H9 (cell line): ENCODE results near the gene NYAP1. TPM values are rescaled to one million over a fixed set of nuclear protein-coding genes. Genes with fewer than 3 reads are reported as not detected.
"Not testable (repeated sequence)": the region's sequence is repeated elsewhere in the genome, so short reads cannot be mapped to it uniquely, and the experiment has no call there.

Experiments
- DNase-seq: peaks from one replicate; pipeline ENCODE4 v3.0.0-alpha.2; 2017
- H2AFZ ChIP-seq: one replicate; pipeline ENCODE4 v1.6.1; 2013; ENCODE audit warnings: mild to moderate bottlenecking, low read length, control low read depth, moderate library complexity
- H2AK5ac ChIP-seq: 2 replicates; pipeline ENCODE4 v1.6.1; 2013; ENCODE audit warnings: low read length, control low read depth, mixed read lengths; ENCODE audit not compliant: insufficient read length
- H2BK120ac ChIP-seq: one replicate; pipeline ENCODE4 v1.6.1; 2013; ENCODE audit warnings: low read depth, mild to moderate bottlenecking, low read length, control low read depth, inconsistent platforms; ENCODE audit not compliant: poor library complexity, severe bottlenecking
- H2BK12ac ChIP-seq: 2 replicates; pipeline ENCODE4 v1.6.1; 2013; ENCODE audit warnings: low read length, control low read depth, mixed read lengths, low read depth; ENCODE audit not compliant: insufficient read length
- H2BK15ac ChIP-seq: 2 replicates; pipeline ENCODE4 v1.6.1; 2013; ENCODE audit warnings: low read depth, low read length, control low read depth
- H2BK20ac ChIP-seq: one replicate; pipeline ENCODE4 v1.6.1; 2013; ENCODE audit warnings: low read depth, mild to moderate bottlenecking, low read length, control low read depth, inconsistent platforms; ENCODE audit not compliant: poor library complexity, severe bottlenecking
- H2BK5ac ChIP-seq: 2 replicates; pipeline ENCODE4 v1.6.1; 2013; ENCODE audit warnings: low read length, control low read depth, mixed read lengths; ENCODE audit not compliant: insufficient read length
- H3K14ac ChIP-seq: 2 replicates; pipeline ENCODE4 v1.6.1; 2013; ENCODE audit warnings: low read length, control low read depth; ENCODE audit not compliant: insufficient read depth
- H3K18ac ChIP-seq: 2 replicates; pipeline ENCODE4 v1.6.1; 2013; ENCODE audit warnings: low read depth, mild to moderate bottlenecking, mixed read lengths, low read length, control low read depth; ENCODE audit not compliant: insufficient read length
- H3K23ac ChIP-seq: 2 replicates; pipeline ENCODE4 v1.6.1; 2013; ENCODE audit warnings: low read length, control low read depth, mixed read lengths, low read depth; ENCODE audit not compliant: insufficient read length
- H3K23me2 ChIP-seq: 2 replicates; pipeline ENCODE4 v1.6.1; 2013; ENCODE audit warnings: low read depth, mild to moderate bottlenecking, mixed read lengths, low read length, control low read depth; ENCODE audit not compliant: insufficient read length, poor library complexity, severe bottlenecking
- H3K27ac ChIP-seq: 2 replicates; pipeline ENCODE4 v1.5.1; 2013; ENCODE audit warnings: low read length, control low read depth, mixed read lengths, low read depth; ENCODE audit not compliant: insufficient read length
- H3K27me3 ChIP-seq: 2 replicates; pipeline ENCODE4 v1.6.1; 2013; ENCODE audit warnings: low read length, control low read depth, inconsistent platforms; ENCODE audit not compliant: insufficient read depth
- H3K4ac ChIP-seq: 2 replicates; pipeline ENCODE4 v1.6.1; 2013; ENCODE audit warnings: low read depth, mild to moderate bottlenecking, control low read depth, inconsistent platforms, low read length, moderate library complexity
- H3K4me1 ChIP-seq: 2 replicates; pipeline ENCODE4 v1.6.1; 2013; ENCODE audit warnings: low read length, control low read depth, inconsistent platforms; ENCODE audit not compliant: insufficient read depth
- H3K4me2 ChIP-seq: 2 replicates; pipeline ENCODE4 v1.6.1; 2013; ENCODE audit warnings: low read length, control low read depth, mixed read lengths; ENCODE audit not compliant: insufficient read length, insufficient read depth
- H3K56ac ChIP-seq: 2 replicates; pipeline ENCODE4 v1.6.1; 2013; ENCODE audit warnings: low read depth, mild to moderate bottlenecking, mixed read lengths, low read length, control low read depth; ENCODE audit not compliant: insufficient read length
- H3K79me1 ChIP-seq: 2 replicates; pipeline ENCODE4 v1.6.1; 2013; ENCODE audit warnings: low read depth, mild to moderate bottlenecking, moderate library complexity, low read length, control low read depth, inconsistent platforms; ENCODE audit not compliant: insufficient read depth, poor library complexity, severe bottlenecking
- H3K79me2 ChIP-seq: 2 replicates; pipeline ENCODE4 v1.6.1; 2013; ENCODE audit warnings: low read length, control low read depth, inconsistent platforms; ENCODE audit not compliant: insufficient read depth
- H3K9ac ChIP-seq: 2 replicates; pipeline ENCODE4 v1.6.1; 2013; ENCODE audit warnings: low read length, control low read depth, mixed read lengths; ENCODE audit not compliant: insufficient read length; ENCODE audit errors: extremely low read depth
- H3K9me3 ChIP-seq: one replicate; pipeline ENCODE4 v1.6.1; 2013; ENCODE audit warnings: low read depth, low read length, inconsistent platforms; ENCODE audit not compliant: control insufficient read depth
- H3T11ph ChIP-seq: one replicate; pipeline ENCODE4 v1.6.1; 2013; ENCODE audit warnings: mild to moderate bottlenecking, low read length, control low read depth, inconsistent platforms
- H4K20me1 ChIP-seq: one replicate; pipeline ENCODE4 v1.6.1; 2013; ENCODE audit not compliant: control insufficient read depth, insufficient read length, insufficient read depth
- H4K5ac ChIP-seq: 2 replicates; pipeline ENCODE4 v1.6.1; 2013; ENCODE audit warnings: low read depth, mild to moderate bottlenecking, mixed read lengths, low read length, control low read depth; ENCODE audit not compliant: insufficient read length
- H4K8ac ChIP-seq: replicated peaks from 2 replicates; pipeline ENCODE4 v1.6.1; 2013; ENCODE audit warnings: low read length, control low read depth, mixed read lengths, low read depth; ENCODE audit not compliant: insufficient read length
- H4K91ac ChIP-seq: 2 replicates; pipeline ENCODE4 v1.6.1; 2013; ENCODE audit warnings: low read depth, mild to moderate bottlenecking, moderate library complexity, mixed read lengths, low read length, control low read depth; ENCODE audit not compliant: insufficient read length
- H3K27ac Mint-ChIP-seq, 3 experiments: 2 replicates in 2 of 3; 3 replicates in 1 of 3; pipeline ENCODE4 v1.8.0; 2020 to 2021; ENCODE audit warnings: mixed read lengths in 3 of 3, mild to moderate bottlenecking in 1 of 3, moderate library complexity in 1 of 3
- H3K27me3 Mint-ChIP-seq: 2 replicates; pipeline ENCODE4 v1.8.0; 2021; ENCODE audit warnings: low read depth, mild to moderate bottlenecking, moderate library complexity, mixed read lengths
- H3K36me3 Mint-ChIP-seq, 3 experiments: 2 replicates in 2 of 3; 3 replicates in 1 of 3; pipeline ENCODE4 v1.8.0; 2020 to 2021; ENCODE audit warnings: low read depth in 3 of 3, mixed read lengths in 3 of 3; ENCODE audit not compliant: insufficient read depth in 1 of 3
- H3K4me1 Mint-ChIP-seq, 2 experiments: 2 replicates each; pipeline ENCODE4 v1.8.0; 2020; ENCODE audit warnings: mixed read lengths in 2 of 2
- H3K4me3 Mint-ChIP-seq, 2 experiments: 2 replicates in 1 of 2; 3 replicates in 1 of 2; pipeline ENCODE4 v1.8.0; 2020 to 2021; ENCODE audit warnings: mild to moderate bottlenecking in 2 of 2, mixed read lengths in 2 of 2, moderate library complexity in 1 of 2
- H3K9me3 Mint-ChIP-seq, 2 experiments: 2 replicates in 1 of 2; 3 replicates in 1 of 2; pipeline ENCODE4 v1.8.0; 2020; ENCODE audit warnings: mild to moderate bottlenecking in 2 of 2, mixed read lengths in 2 of 2, moderate library complexity in 1 of 2
- CTCF ChIP-seq: fragments of 200-600 bp; sonication (generic); conservative IDR thresholded peaks from 3 replicates; pipeline ENCODE4 v1.8.0; 2021; ENCODE audit warnings: antibody characterized with exemption, mild to moderate bottlenecking
- WGBS: extraction: QIAGEN DNeasy Blood & Tissue Kit; methylation state at CpG from one replicate; pipeline ENCODE4 v1.1.7; 2013; ENCODE audit warnings: missing lambda C conversion rate, low lambda C conversion rate, mixed read lengths; ENCODE audit not compliant: insufficient read length; ENCODE audit errors: extremely low coverage; 5-methylcytosine and 5-hydroxymethylcytosine counted together
- total RNA-seq: library from RNA; stranded (reverse); gene quantifications from 2 replicates; pipeline ENCODE4 v1.2.1, GENCODE V29; 2021

The NYAP1 gene
- total RNA-seq, 1 experiment from 2014 or later, result 3.2 TPM

- H3K27ac ChIP-seq, result no peak overlapping the region
- no peak overlapping the region for H2AK5ac ChIP-seq
- no peak overlapping the region for H3K9ac ChIP-seq
- no peak overlapping the region for H3T11ph ChIP-seq
- no peak for TF ChIP-seq CTCF
- no CpG with 5 or more reads among the region's 3 CpGs for WGBS
- H4K91ac ChIP-seq, result no peak overlapping the region
- no peaks in the 10 kb centered on the region for H3K23me2 ChIP-seq
- no peak overlapping the region for H2BK120ac ChIP-seq
- Mint-ChIP-seq H3K4me3 (no peak overlapping the region), H3K4me1 (peaks cover 7 to 19% of the 10 kb centered on the region in 2 experiments), H3K27me3 (peaks cover 3% of the 10 kb centered on the region; the same call in 1 of the 2 replicates), H3K27ac (no peak overlapping the region), H3K9me3 (no peaks in the 10 kb centered on the region; a peak in 1 of 5 replicates), H3K36me3 (no peaks in the 10 kb centered on the region; a peak in 1 of 7 replicates)
- H2BK5ac ChIP-seq, result no peak overlapping the region
- H4K5ac ChIP-seq, result no peak overlapping the region
- H2AFZ ChIP-seq, result no peak overlapping the region
- H3K18ac ChIP-seq, result no peak overlapping the region
- H4K8ac ChIP-seq, result no peak overlapping the region
- no peak overlapping the region for H2BK20ac ChIP-seq
- no peaks in the 10 kb centered on the region for H3K79me1 ChIP-seq
- no peak overlapping the region for H3K23ac ChIP-seq
- H3K27me3 ChIP-seq, result no peaks in the 10 kb centered on the region
- no peak for DNase-seq
- H3K4me1 ChIP-seq, result no peaks in the 10 kb centered on the region
- no peaks in the 10 kb centered on the region for H3K9me3 ChIP-seq
- H3K4ac ChIP-seq, result no peak overlapping the region
- no peaks in the 10 kb centered on the region for H3K79me2 ChIP-seq
- H3K56ac ChIP-seq, result no peak overlapping the region
- H3K14ac ChIP-seq, result no peak overlapping the region
- no peak overlapping the region for H2BK12ac ChIP-seq
- no peak overlapping the region for H2BK15ac ChIP-seq
- H4K20me1 ChIP-seq, result no peaks in the 10 kb centered on the region
- H3K4me2 ChIP-seq, result no peak overlapping the region
These were observed 31.2 kb upstream of the NYAP1 start for GRCh38 chr7:100452513-100452912.

GRCh38 chr7:100453854-100454253, 29.9 kb upstream of the NYAP1 start:
- WGBS, result no CpG with 5 or more reads among the region's 8 CpGs
- H3K4me3 Mint-ChIP-seq, H3K27ac Mint-ChIP-seq, H2AFZ ChIP-seq, H2BK15ac ChIP-seq, H3K4ac ChIP-seq, H2BK5ac ChIP-seq, H3K79me2 ChIP-seq, H3K9me3 Mint-ChIP-seq, H3K27ac ChIP-seq, H3K14ac ChIP-seq, H3K27me3 ChIP-seq, H4K5ac ChIP-seq, H3K18ac ChIP-seq, H3K56ac ChIP-seq, H4K8ac ChIP-seq, H3K23me2 ChIP-seq, H3K4me1 ChIP-seq, H2BK20ac ChIP-seq, H2AK5ac ChIP-seq, H3K4me2 ChIP-seq, H3K36me3 Mint-ChIP-seq, H2BK12ac ChIP-seq, H3K23ac ChIP-seq, DNase-seq, H2BK120ac ChIP-seq, H4K20me1 ChIP-seq, H4K91ac ChIP-seq, H3K27me3 Mint-ChIP-seq, H3K9ac ChIP-seq, H3K79me1 ChIP-seq, H3K9me3 ChIP-seq, H3T11ph ChIP-seq: not testable (repeated sequence)
- H3K4me1 Mint-ChIP-seq, result peaks cover 7 to 19% of the 10 kb centered on the region in 2 experiments
